HG02588 (cell line): ENCODE measurements around the gene KRTAP22-2.

Source experiments
- ATAC-seq: cut with Tn5 transposase; IDR thresholded peaks from one replicate; pipeline ENCODE4 v1.9.1; 2021; ENCODE audit warnings: mild to moderate bottlenecking, moderate library complexity; ENCODE audit not compliant: unreplicated experiment

The KRTAP22-2 gene

GRCh38 chr21:30590297-30590696 lies at the start of gene KRTAP22-2:
TSS of gene KRTAP22-2 (minus strand) at chr21:30590397.
- ATAC-seq, result no peak

GRCh38 chr21:30638686-30639085 lies 48.5 kb upstream of the KRTAP22-2 start:
- no peak for ATAC-seq

GRCh38 chr21:30634906-30635305 lies 44.7 kb upstream of the KRTAP22-2 start, which contains the start of gene KRTAP20-2:
TSS of gene KRTAP20-2 (plus strand) at chr21:30635206. CDS start at chr21:30635264, 58 bp downstream.
- ATAC-seq, result no peak

- no peak for ATAC-seq
These were observed 39.0 kb upstream of the KRTAP22-2 start for GRCh38 chr21:30629200-30629599.

- no peak for ATAC-seq
These were observed 37.9 kb upstream of the KRTAP22-2 start for GRCh38 chr21:30628109-30628508.

GRCh38 chr21:30625449-30626165 lies 35.4 kb upstream of the KRTAP22-2 start:
- ATAC-seq, result no peak

- no peak for ATAC-seq
These were observed 33.2 kb upstream of the KRTAP22-2 start for GRCh38 chr21:30623362-30623761.

- ATAC-seq, result no peak
These were observed 30.3 kb upstream of the KRTAP22-2 start, which contains the start of gene KRTAP20-4 for GRCh38 chr21:30620522-30620921. TSS of gene KRTAP20-4 (plus strand) at chr21:30620627.

GRCh38 chr21:30620080-30620479 lies 29.9 kb upstream of the KRTAP22-2 start:
- ATAC-seq, result no peak

- ATAC-seq, result no peak
These were observed 25.9 kb upstream of the KRTAP22-2 start, which contains the start of gene KRTAP20-1 for GRCh38 chr21:30616125-30616524. TSS of gene KRTAP20-1 (plus strand) at chr21:30616425. CDS start at chr21:30616455, 30 bp downstream.

- ATAC-seq, result no peak
These were observed 25.0 kb upstream of the KRTAP22-2 start for GRCh38 chr21:30615199-30615598.

- ATAC-seq, result no peak
These were observed 23.6 kb upstream of the KRTAP22-2 start, which contains the start of gene KRTAP6-1 for GRCh38 chr21:30613836-30614235. TSS of gene KRTAP6-1 (minus strand) at chr21:30613930. CDS start at chr21:30613904, 26 bp downstream.

- ATAC-seq, result no peak
These were observed 21.9 kb upstream of the KRTAP22-2 start for GRCh38 chr21:30612132-30612531.

- ATAC-seq, result no peak
These were observed 15.8 kb upstream of the KRTAP22-2 start for GRCh38 chr21:30605968-30606367.

- ATAC-seq, result no peak
These were observed 10.6 kb upstream of the KRTAP22-2 start, which contains the start of gene KRTAP22-1 for GRCh38 chr21:30600787-30601186. TSS of gene KRTAP22-1 (plus strand) at chr21:30601087.

GRCh38 chr21:30598802-30599201 lies 8.6 kb upstream of the KRTAP22-2 start, which contains the start of gene KRTAP6-2:
TSS of gene KRTAP6-2 (minus strand) at chr21:30598902. CDS start at chr21:30598874, 28 bp downstream.
- no peak for ATAC-seq

- ATAC-seq, result no peak
These were observed 1.9 kb upstream of the KRTAP22-2 start, which contains the start of gene KRTAP6-3 for GRCh38 chr21:30592140-30592539. TSS of gene KRTAP6-3 (plus strand) at chr21:30592440. CDS start at chr21:30592446, 6 bp downstream.

GRCh38 chr21:30582870-30583269 lies 7.3 kb downstream of the KRTAP22-2 start:
- ATAC-seq, result no peak

GRCh38 chr21:30580132-30580531 lies 10.1 kb downstream of the KRTAP22-2 start:
- ATAC-seq, result no peak

- ATAC-seq, result no peak
These were observed 10.9 kb downstream of the KRTAP22-2 start for GRCh38 chr21:30579346-30579745.

- no peak for ATAC-seq
These were observed 12.4 kb downstream of the KRTAP22-2 start for GRCh38 chr21:30577766-30578165.

GRCh38 chr21:30567617-30568016 lies 22.6 kb downstream of the KRTAP22-2 start:
- ATAC-seq, result no peak
